Stimulated activated CD4-positive, alpha-beta T cell treated with anti-CD3 and anti-CD28 coated beads, Interleukin-2, amount 100 ng/mL, for 4 hours (primary cell): ENCODE measurements around the gene LRRTM4.
"Not testable (repeated sequence)": the region's sequence is repeated elsewhere in the genome, so short reads cannot be mapped to it uniquely, and the experiment has no call there.

Source experiments
- DNase-seq: peaks from one replicate; pipeline ENCODE4 v3.0.0-alpha.2; 2020; ENCODE audit warnings: low read depth

Gene LRRTM4

GRCh38 chr2:76862901-76863300, 659.3 kb downstream of the LRRTM4 start:
- DNase-seq = no peak

DNA sequence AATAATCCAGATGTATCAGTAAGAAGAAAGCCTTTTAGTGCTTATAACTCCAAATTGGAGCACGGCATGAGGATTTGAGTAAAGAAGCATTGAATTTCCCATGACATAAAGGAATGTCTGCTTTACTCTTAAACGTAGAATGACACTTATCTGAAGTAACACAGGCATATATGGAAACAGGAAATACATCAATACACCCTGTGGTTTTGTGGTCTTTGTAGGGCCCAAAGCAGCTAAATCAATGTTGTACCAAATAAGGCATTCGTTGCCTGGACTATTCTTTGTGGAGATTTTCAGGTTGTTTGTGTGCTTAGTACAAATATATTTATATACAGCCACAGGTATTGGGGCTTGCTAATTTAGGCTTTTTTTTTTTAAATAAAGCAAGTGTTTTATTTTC, 660.5 kb downstream of the LRRTM4 start:
- no peak for DNase-seq

DNA sequence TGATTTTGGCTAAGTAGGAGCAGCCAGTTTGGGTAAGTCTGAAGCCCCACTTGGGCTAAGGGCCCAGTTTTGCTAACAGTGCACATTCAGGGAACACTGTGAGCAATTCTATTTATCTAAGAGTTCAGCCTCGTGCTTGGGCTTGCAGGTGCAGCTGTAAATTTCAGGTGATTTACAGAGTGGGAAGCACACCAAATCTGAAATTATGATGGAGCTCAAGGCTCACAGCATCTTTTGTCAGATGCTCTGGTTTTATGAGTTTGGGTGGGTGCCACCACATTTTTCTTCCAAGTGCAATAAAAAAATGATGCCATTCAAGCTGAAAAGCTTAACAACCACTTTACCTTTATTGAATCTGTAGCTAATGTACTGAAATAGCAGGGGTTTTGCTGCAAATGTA, 671.2 kb downstream of the LRRTM4 start:
- DNase-seq = no peak

DNA sequence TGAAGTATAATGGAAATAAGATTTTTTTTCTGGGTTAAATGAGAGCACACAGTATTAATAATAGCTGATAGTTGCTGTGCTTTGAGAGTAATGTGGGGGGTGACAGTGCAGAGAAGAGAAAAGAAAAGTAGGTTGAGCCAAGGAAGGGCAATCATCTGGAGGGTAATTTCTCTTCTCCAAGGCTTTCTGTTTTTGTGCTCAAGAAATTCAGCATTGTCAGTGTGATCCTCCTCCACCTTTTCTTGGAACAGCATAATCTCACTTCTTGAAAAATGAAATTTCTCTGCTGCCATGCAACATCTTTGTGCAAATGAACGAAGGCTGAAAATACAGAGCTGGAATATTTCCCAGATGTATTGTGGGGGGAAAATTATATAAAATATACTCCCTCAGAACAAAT, 673.1 kb downstream of the LRRTM4 start:
- no peak for DNase-seq

DNA sequence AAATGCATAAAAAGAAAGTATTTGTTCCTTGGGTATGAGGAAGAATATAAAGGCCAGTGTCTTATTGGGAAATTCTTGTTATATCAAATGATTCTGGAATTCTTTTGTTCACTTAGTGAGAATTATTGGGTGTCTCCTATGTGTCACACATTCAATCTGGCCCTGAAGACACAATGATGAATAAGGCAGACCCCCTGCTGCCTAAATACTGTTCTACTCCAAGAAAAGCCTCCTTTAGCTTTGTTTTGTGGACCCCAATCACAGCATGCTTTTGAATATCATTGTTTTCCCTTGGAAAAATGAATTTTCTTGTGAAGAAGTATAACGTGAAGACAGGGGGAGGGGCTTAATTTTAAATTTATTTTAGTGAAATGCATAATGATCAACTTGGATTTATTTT, 682.4 kb downstream of the LRRTM4 start:
- DNase-seq = no peak

DNA sequence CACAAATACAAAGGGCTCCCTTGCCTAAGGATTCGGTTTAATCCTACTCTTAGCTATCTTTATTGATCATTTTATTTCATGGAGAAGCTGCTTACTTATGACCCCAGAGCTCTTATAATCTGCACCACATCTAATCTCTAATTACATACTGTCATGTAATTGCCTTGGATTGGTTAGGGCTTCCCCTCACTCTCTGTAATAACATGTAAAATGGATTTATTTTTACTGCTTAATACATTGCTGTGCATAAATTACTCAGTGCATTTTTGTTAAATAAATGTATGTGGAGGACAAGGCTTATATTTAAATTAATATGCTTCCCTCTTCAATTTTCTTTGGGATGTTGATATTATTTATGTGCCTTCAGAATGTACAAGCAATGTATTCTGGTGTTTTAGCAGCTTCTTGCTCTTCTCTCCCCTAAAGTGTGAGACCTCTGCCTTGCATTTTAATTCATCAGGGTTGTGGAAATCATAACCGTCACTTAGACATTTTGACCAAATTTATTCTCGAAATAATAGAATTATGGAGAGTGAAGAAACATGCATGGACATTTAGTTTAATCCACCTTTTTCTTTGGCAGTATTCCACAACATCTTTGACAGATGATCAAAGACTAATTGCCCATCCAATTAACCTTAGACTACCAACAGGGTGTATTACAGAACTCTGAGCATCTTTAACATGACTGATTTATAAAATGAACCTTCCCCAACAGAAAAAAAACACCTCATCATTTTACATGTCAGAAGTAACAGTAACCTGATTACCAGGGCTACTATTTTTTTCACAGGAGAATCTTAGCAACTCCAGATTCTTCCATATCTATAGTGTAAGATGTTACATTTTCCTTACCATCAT, 692.6 kb downstream of the LRRTM4 start:
- no peak for DNase-seq

GRCh38 chr2:76826691-76827090, 695.5 kb downstream of the LRRTM4 start:
- DNase-seq = no peak

GRCh38 chr2:76825140-76825970, 696.8 kb downstream of the LRRTM4 start:
- no peak for DNase-seq

DNA sequence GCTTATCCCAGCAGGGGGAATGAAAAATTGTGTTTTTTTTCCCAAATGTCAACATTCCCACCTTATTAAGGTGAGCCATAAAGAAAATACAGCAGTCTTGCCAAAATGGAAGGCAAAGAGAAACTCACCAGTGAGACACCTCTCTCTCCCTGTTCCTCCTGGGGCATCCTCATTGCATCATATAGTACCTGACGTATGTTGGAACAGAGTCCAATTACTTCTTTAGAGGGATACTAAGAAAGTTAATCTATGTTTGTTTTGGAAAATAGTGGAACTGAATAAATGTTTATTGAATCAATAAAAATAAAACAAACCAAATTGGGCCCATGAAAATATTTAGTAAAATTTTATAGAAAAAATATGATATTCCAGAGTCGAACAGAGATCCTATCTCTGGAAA, 700.4 kb downstream of the LRRTM4 start:
- no peak for DNase-seq

DNA sequence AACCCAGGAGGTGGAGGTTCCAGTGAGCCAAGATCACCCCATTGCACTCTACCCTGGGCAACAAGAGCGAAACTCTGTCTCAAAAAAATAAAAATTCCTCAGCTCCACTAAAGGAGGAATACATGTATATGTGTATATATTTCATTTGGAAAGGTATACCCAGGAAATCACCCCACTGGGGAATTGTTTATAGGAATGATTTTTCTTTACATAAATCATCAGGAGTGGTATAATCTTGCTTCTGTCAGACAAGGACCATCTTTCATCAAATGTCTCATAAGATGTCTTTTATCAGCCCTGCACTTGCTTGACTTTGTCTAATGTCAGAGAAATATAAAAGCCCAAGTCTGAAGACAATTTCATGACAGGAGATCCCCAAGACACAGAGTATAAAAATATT, 709.1 kb downstream of the LRRTM4 start:
- DNase-seq = no peak

DNA sequence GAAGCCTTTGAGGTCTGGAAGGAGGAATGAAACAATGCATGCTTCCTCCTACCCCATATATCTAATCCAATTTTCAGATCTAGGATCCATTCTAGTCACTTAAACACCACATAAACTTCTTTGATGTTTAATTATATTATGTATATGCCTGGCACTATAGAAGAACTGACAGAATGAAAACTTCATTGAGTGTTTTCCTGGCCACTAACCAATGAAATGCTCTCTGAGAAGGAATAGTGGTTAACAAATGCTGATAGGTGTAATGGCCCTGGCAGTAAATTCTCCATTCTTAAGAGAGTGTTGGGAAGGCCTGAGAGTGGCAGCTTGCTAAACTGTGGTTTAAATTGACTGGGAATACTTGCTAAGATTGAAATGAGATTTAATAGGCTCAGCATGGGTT, 710.0 kb downstream of the LRRTM4 start:
- DNase-seq = no peak

- DNase-seq = no peak
Observed at GRCh38 chr2:76809136-76809535, 713.0 kb downstream of the LRRTM4 start.

DNA sequence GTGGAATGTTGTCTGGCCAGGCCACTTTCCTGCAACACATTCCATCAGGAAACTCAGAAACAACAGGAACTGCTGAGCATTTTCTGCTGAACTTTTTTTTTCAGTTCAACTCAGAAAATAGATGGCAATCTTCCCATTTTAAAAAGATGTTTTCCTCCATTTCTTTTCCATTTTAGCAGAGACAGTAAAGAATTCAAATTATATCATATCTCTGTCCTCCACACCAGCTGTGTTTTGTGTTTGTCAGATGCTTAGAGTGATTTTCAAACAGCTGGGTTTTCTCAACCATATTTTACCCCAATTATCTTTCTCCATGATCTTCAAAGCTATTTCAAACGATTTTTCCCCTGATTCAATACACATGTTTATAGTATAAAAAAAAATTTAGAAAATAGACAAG, 713.4 kb downstream of the LRRTM4 start:
- DNase-seq = no peak

GRCh38 chr2:76793647-76794334, 728.4 kb downstream of the LRRTM4 start:
- DNase-seq = no peak

DNA sequence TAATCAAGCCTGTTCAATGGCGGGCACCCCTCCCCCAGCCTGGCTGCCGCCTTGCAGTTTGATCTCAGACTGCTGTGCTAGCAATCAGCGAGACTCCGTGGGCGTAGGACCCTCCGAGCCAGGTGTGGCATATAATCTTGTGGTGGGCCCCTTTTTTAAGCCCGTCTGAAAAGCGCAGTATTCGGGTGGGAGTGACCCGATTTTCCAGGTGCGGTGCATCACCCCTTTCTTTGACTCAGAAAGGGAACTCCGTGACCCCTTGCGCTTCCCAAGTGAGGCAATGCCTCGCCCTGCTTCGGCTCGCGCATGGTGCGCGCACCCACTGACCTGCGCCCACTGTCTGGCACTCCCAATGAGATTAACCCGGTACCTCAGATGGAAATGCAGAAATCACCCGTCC, 740.9 kb downstream of the LRRTM4 start:
- DNase-seq = not testable (repeated sequence)

DNA sequence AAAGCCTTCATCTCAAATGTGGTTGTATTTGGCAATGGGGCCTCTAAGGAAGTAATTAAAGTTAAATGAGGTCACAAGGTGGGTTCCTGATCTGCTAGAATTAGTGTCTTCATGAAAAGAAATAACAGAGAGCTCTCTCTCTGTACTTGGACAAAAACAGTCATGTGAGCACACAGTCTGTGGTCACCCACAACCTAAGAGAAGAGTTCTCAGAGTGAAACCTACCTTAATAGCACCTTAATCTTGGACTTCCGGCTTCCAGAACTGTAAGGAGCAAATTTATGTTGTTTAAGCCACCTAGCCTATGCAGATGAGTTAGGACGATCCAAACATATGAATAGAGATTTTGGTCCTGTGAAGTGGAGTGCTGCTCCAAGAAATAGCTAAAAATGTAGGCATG, 758.9 kb downstream of the LRRTM4 start:
- DNase-seq = no peak

- no peak for DNase-seq
Observed at GRCh38 chr2:76760367-76760704, 761.8 kb downstream of the LRRTM4 start.

- no peak for DNase-seq
Observed at GRCh38 chr2:76759634-76760366, 762.4 kb downstream of the LRRTM4 start.

DNA sequence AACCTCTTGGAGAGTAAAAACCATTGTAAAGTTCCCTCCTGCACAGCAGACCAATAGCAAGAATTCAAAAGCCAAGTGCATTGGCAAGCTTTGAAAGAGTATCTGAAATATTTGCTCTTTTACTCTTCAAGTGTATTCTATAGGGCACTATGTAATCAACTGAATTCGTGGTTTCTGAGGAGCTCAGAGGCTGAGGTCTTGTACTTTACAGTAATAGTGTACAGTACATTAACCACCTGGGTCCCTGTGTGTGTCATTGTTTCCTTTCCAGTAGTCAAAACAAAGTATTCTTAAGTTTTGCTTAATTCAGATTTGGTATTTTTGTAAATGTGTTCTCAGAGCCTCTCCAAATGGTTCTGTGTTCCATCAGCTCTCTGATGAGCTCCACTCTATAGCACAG, 769.7 kb downstream of the LRRTM4 start:
- no peak for DNase-seq

DNA sequence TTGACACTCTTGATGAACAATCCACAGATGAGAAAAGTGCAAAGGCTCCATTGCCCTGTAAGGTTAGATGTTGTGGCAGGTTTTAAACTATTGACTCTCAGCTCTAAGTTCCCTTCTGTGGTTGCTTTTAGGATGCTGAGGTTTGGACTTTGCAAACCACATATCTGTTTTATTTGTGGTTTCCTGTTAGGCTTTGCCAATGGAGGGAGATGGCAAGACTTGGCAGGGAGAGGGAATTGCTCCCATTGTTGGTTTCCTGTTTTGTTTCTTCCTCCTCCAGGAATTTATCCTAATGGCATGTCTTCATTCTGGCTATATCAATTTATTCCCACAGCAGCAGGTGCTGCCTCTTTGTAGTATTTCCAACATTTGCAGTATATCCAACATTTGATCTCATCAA, 772.3 kb downstream of the LRRTM4 start:
- DNase-seq = no peak

GRCh38 chr2:76748581-76749296, 773.4 kb downstream of the LRRTM4 start:
- DNase-seq = no peak

DNA sequence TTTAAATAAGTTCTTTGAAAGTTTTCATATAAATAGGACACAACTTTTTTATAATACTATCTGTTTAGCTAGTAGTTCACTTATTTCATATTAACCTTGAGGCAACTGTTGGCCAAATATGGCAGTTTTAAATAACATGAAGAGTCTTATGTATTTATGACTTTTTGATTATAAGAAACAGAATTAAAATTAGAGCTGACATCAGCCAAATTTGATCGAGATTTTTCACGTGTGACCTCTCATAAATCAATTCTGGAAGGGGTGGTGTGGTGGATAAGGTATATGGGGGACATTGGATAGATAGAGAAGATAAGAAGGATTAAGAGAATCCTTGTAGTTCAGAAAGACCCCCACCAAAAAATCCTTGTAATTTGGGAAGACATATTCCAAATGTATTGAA, 776.6 kb downstream of the LRRTM4 start:
- DNase-seq = no peak
